ENCODE results near the gene SLC26A5.

- TF ChIP-seq CTCF (conservative IDR thresholded peaks at IDR 0.05) (no peak), ZFX (IDR thresholded peaks at IDR 0.05) (no peak)
Observed at GRCh38 chr7:103380395-103381191, 65.4 kb downstream of the SLC26A5 start.
